ENCODE data around the gene CRYBG1. TPM values are rescaled to one million over a fixed set of nuclear protein-coding genes. Genes with fewer than 3 reads are reported as not detected.

CRYBG1 gene
- total and polyA plus RNA-seq, 2 of the 4 experiments (the other 2 are of a cell fraction), result 0.38 to 1.1 TPM

GRCh38 chr6:106572436-106572835 is 211.9 kb downstream of the CRYBG1 start:
- no peak overlapping the region for H3K23ac ChIP-seq (ENCODE audit: low read depth, low read length)
- peaks cover 11% of the 10 kb centered on the region for H3K4me1 ChIP-seq (ENCODE audit: control insufficient read depth, insufficient read depth, low read length)
- H2AFZ ChIP-seq (replicated peaks; ENCODE audit: low read length, poor library complexity), result no peak overlapping the region
- in situ Hi-C loops (cut with MboI; ENCODE audit: low sequenced_read_pairs) (no loop called here), dilution Hi-C loops (cut with HindIII; ENCODE audit: low sequenced_read_pairs, unreplicated experiment) (loop anchor here (25.0 kb wide), 1 partner anchor 135 kb away; no protein-coding TSS in a partner anchor), intact Hi-C loops (cut with micrococcal nuclease) (no loop called here)
- DNase-seq, result no peak
- H3K27me3 ChIP-seq (ENCODE audit: control insufficient read depth, insufficient read depth, low read length), result no peaks in the 10 kb centered on the region
- H3K4me3 ChIP-seq (ENCODE audit: insufficient read depth, low read depth, low read length), result no peak overlapping the region
- H2BK5ac ChIP-seq (ENCODE audit: low read depth, low read length, poor library complexity, severe bottlenecking), result no peak overlapping the region
- no peak for TF ChIP-seq RAD21 (IDR thresholded peaks at IDR 0.05; ENCODE audit: low read length)
- no peak for TF ChIP-seq CEBPB (IDR thresholded peaks at IDR 0.05; ENCODE audit: low read depth, low read length)
- no peak for TF ChIP-seq MXI1 (IDR thresholded peaks at IDR 0.05; ENCODE audit: borderline replicate concordance, low read depth, low read length)
- no peak for TF ChIP-seq RFX5 (IDR thresholded peaks at IDR 0.05; ENCODE audit: low read depth, low read length)
- TF ChIP-seq POLR2A (IDR thresholded peaks at IDR 0.05; ENCODE audit: low read depth, low read length), result no peak
- no peak for TF ChIP-seq CTCF (conservative IDR thresholded peaks at IDR 0.05; ENCODE audit: low read depth, low read length)
- no peak for TF ChIP-seq NFE2L2 (IDR thresholded peaks at IDR 0.05; ENCODE audit: low read depth, low read length)
- TF ChIP-seq CHD1 (IDR thresholded peaks at IDR 0.05; ENCODE audit: low read depth, low read length), result no peak
- no peak for TF ChIP-seq BHLHE40 (IDR thresholded peaks at IDR 0.05; ENCODE audit: low read depth, low read length)
- TF ChIP-seq USF2 (IDR thresholded peaks at IDR 0.05; ENCODE audit: low read depth, low read length), result no peak
- TF ChIP-seq FOS (IDR thresholded peaks at IDR 0.05; ENCODE audit: low read depth, low read length), result no peak
- TF ChIP-seq MAZ (IDR thresholded peaks at IDR 0.05; ENCODE audit: borderline replicate concordance, low read depth, low read length), result no peak
- no peak for TF ChIP-seq MAFK (IDR thresholded peaks at IDR 0.05; ENCODE audit: low read depth, low read length)
- no peak for TF ChIP-seq ELK1 (IDR thresholded peaks at IDR 0.05; ENCODE audit: borderline replicate concordance, low read depth, low read length)
- no peak overlapping the region for H2AK5ac ChIP-seq (ENCODE audit: low read depth, low read length)
- no peak overlapping the region for H3K14ac ChIP-seq (replicated peaks; ENCODE audit: low read depth, low read length)
- H3K79me1 ChIP-seq (ENCODE audit: low read depth in 1 of 2, low read length in 2 of 2), result no peaks in the 10 kb centered on the region
- POLR2A ChIA-PET (ENCODE audit: unreplicated experiment), result no interaction called here
- H4K91ac ChIP-seq (ENCODE audit: insufficient read depth, low read depth, low read length), result no peak overlapping the region
- H3K4ac ChIP-seq (ENCODE audit: low read depth, low read length), result no peak overlapping the region
- no peaks in the 10 kb centered on the region for H3K36me3 ChIP-seq (ENCODE audit: control insufficient read depth, insufficient read depth, low read length)
- no TSS peak for BruUV-seq (replicated peaks)
- no peak for ATAC-seq (ENCODE audit: low read depth)
- H3K9me1 ChIP-seq (ENCODE audit: insufficient read depth, low read length), result 0 out of 2 replicates have a peak, but pooled peaks cover 12% of the 10 kb centered on the region
- no peak overlapping the region for H4K8ac ChIP-seq (ENCODE audit: low read depth in 2 of 2, low read length in 2 of 2)
- H3K27ac ChIP-seq (ENCODE audit: insufficient read depth, low read length), result no peak overlapping the region
- H3K56ac ChIP-seq (ENCODE audit: extremely low read depth, insufficient read depth, low read length), result no peak overlapping the region
- no peak overlapping the region for H2BK20ac ChIP-seq (ENCODE audit: low read depth, low read length)
- H4K20me1 ChIP-seq (ENCODE audit: insufficient read depth, low read length), result no peaks in the 10 kb centered on the region
- H3K4me2 ChIP-seq (ENCODE audit: low read depth, low read length), result no peak overlapping the region
- CTCF ChIA-PET, result interaction anchor here (2.2 kb wide), 1 partner anchor 407 kb away, joined by 8 read pairs; no protein-coding TSS in a partner anchor
- no peak overlapping the region for H2BK15ac ChIP-seq (ENCODE audit: low read depth, low read length)
- no peak overlapping the region for H4K5ac ChIP-seq (ENCODE audit: low read depth, low read length)
- H2BK120ac ChIP-seq (ENCODE audit: low read depth, low read length), result no peak overlapping the region
- 100% methylated on average over 1 of the region's 5 CpGs; no CpG with 5 or more reads in 1 of the 2 experiments for WGBS, 2 experiments (ENCODE audit: extremely low coverage in 2 of 2, insufficient read length in 1 of 2)
- no peak overlapping the region for H3K9ac ChIP-seq (ENCODE audit: low read depth, low read length)
- H3K9me3 ChIP-seq (ENCODE audit: control insufficient read depth, insufficient read depth, low read length), result no peaks in the 10 kb centered on the region
- H3K18ac ChIP-seq (ENCODE audit: low read depth, low read length), result no peak overlapping the region
- H2AK9ac ChIP-seq (replicated peaks; ENCODE audit: low read depth, low read length, poor library complexity), result no peak overlapping the region

All from IMR-90 (cell line).